ENCODE data around the gene MAPKAP1.

GRCh38 chr9:125707472-125707804 is 430 bp upstream of the MAPKAP1 start:
- no peak for TF ChIP-seq POLR2A (IDR thresholded peaks at IDR 0.05)
- no peak for TF ChIP-seq CTCF (IDR thresholded peaks at IDR 0.05)
